Body of pancreas (tissue), 4 donors: ENCODE measurements around the gene ING5.

Source experiments
- POLR2A ChIP-seq, 3 donors: fragments of 450-650 bp; IDR thresholded peaks; one replicate each; pipeline ENCODE4 v1.6.1; 2016; ENCODE audit warnings: antibody characterized with exemption in 3 of 3, mild to moderate bottlenecking in 2 of 3
- TF ChIP-seq, protein P1 (sequence below), 7 experiments: fragments of 450-650 bp in 4 of 7; fragments of 200-600 bp in 3 of 7; sonication (generic) in 3 of 7; IDR thresholded peaks; one replicate each; pipeline ENCODE4 v1.5.1; 2016 to 2019; ENCODE audit warnings: antibody characterized with exemption in 7 of 7

DNA sequence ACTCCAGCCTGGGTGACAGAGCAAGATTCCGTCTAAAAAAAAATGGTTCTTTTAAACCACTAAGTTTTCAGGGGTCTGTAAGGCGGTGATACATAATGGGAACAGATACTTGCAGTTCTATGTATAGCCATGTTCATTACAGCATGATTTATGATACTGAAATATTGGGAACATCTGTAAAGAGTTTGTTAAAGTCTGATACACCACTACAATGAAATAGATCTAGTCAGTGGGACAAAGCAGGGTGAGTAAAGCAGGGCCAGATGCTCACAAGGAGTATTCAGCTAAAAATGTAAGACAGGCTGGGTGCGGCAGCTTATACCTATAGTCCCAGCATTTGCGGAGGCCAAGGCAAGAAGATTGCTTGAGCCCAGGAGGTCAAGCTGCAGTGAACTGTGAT lies 6.2 kb upstream of the ING5 start:
- no peak for TF ChIP-seq POLR2A (IDR thresholded peaks at IDR 0.05)
- TF ChIP-seq, protein P1, sequence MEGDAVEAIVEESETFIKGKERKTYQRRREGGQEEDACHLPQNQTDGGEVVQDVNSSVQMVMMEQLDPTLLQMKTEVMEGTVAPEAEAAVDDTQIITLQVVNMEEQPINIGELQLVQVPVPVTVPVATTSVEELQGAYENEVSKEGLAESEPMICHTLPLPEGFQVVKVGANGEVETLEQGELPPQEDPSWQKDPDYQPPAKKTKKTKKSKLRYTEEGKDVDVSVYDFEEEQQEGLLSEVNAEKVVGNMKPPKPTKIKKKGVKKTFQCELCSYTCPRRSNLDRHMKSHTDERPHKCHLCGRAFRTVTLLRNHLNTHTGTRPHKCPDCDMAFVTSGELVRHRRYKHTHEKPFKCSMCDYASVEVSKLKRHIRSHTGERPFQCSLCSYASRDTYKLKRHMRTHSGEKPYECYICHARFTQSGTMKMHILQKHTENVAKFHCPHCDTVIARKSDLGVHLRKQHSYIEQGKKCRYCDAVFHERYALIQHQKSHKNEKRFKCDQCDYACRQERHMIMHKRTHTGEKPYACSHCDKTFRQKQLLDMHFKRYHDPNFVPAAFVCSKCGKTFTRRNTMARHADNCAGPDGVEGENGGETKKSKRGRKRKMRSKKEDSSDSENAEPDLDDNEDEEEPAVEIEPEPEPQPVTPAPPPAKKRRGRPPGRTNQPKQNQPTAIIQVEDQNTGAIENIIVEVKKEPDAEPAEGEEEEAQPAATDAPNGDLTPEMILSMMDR (IDR thresholded peaks at IDR 0.05) = no peak
